LNCaP clone FGC (cell line): ENCODE measurements around the gene CD9.

Experiments used
- DNase-seq: peaks from one replicate; pipeline ENCODE4 v3.0.0-alpha.2; 2011; ENCODE audit warnings: low read depth
- H3K4me3 ChIP-seq: 2 replicates; pipeline ENCODE4 v1.5.1; 2011; ENCODE audit warnings: mild to moderate bottlenecking, low read depth, low read length, control low read depth
- CTCF ChIP-seq: IDR thresholded peaks from 2 replicates; pipeline ENCODE4 v1.5.1; 2012; ENCODE audit warnings: mild to moderate bottlenecking; ENCODE audit not compliant: control insufficient read depth, insufficient read depth; ENCODE audit errors: extremely low read depth

CD9 gene

GRCh38 chr12:6231359-6232268 lies 31.4 kb downstream of the CD9 start:
- H3K4me3 ChIP-seq = no peak overlapping the region
- TF ChIP-seq CTCF = no peak
- no peak for DNase-seq

GRCh38 chr12:6233121-6233971 lies 33.1 kb downstream of the CD9 start:
- DNase-seq = no peak
- no peak overlapping the region for H3K4me3 ChIP-seq
- no peak for TF ChIP-seq CTCF

GRCh38 chr12:6234214-6234613 lies 34.0 kb downstream of the CD9 start:
- no peak for TF ChIP-seq CTCF
- no peak overlapping the region for H3K4me3 ChIP-seq
- no peak for DNase-seq

GRCh38 chr12:6234906-6235305 lies 34.7 kb downstream of the CD9 start:
- no peak overlapping the region for H3K4me3 ChIP-seq
- TF ChIP-seq CTCF = no peak
- DNase-seq = no peak

GRCh38 chr12:6235499-6235898 lies 35.3 kb downstream of the CD9 start:
- TF ChIP-seq CTCF = no peak
- no peak overlapping the region for H3K4me3 ChIP-seq
- DNase-seq = peak; percentile 99

GRCh38 chr12:6235906-6236640 lies 35.9 kb downstream of the CD9 start:
- no peak for TF ChIP-seq CTCF
- DNase-seq = no peak

More at GRCh38 chr12:6235906-6236640, 35.9 kb downstream of the CD9 start:
- H3K4me3 ChIP-seq = no peak overlapping the region
